ENCODE measurements around the gene RABGAP1L. TPM values are rescaled to one million over a fixed set of nuclear protein-coding genes. Genes with fewer than 3 reads are reported as not detected.

RABGAP1L gene
- total and polyA plus RNA-seq, 2 of the 8 experiments (the other 6 are each of a cell fraction or from before 2014, with no cell fraction given) = 33.3 to 156 TPM

GRCh38 chr1:175019524-175019923 lies 860.2 kb downstream of the RABGAP1L start (continued):
- TF ChIP-seq CHD1 (IDR thresholded peaks at IDR 0.05; ENCODE audit: low read depth, low read length) (no peak), ZNF274 (IDR thresholded peaks at IDR 0.05; ENCODE audit: borderline replicate concordance, extremely low read depth, low read length) (no peak)

All from H1 (cell line).